HEK293 (cell line): ENCODE results near the gene SVOP.

Experiments
- CTCF ChIA-PET: fragments of 350-600 bp; formaldehyde crosslinking; extraction: SDS; loops from one replicate; lab custom pipeline; 2021; ENCODE audit warnings: antibody characterized with exemption; lab: Yijun Ruan, JAX
- POLR2A ChIA-PET: fragments of 300-600 bp; formaldehyde crosslinking; extraction: SDS; loops from one replicate; lab custom pipeline; 2020; ENCODE audit warnings: antibody characterized with exemption, inconsistent platforms; lab: Yijun Ruan, JAX
- H3K27ac ChIP-seq: fragments of 200-500 bp; sonication (Bioruptor generic); 2 replicates; pipeline ENCODE4 v1.5.1; 2014; ENCODE audit warnings: low read depth, low read length, control low read depth, inconsistent platforms; ENCODE audit errors: extremely low read depth
- H3K36me3 ChIP-seq, 2 experiments: fragments of 200-500 bp in 1 of 2; sonication (Bioruptor generic) in 1 of 2; 1 replicate in 1 of 2; 2 replicates in 1 of 2; pipeline ENCODE4 v1.5.1; 2014 to 2017; ENCODE audit warnings: inconsistent platforms in 2 of 2, low read length in 2 of 2; ENCODE audit not compliant: control insufficient read depth in 2 of 2, insufficient read depth in 1 of 2
- H3K4me1 ChIP-seq: fragments of 200-500 bp; sonication (Bioruptor generic); 2 replicates; pipeline ENCODE4 v1.5.1; 2014; ENCODE audit warnings: mild to moderate bottlenecking, low read length, inconsistent platforms; ENCODE audit not compliant: control insufficient read depth, insufficient read depth
- H3K4me3 ChIP-seq: 2 replicates; pipeline ENCODE4 v1.5.1; 2011; ENCODE audit warnings: low read depth, mild to moderate bottlenecking, control low read depth, low read length, moderate library complexity
- H3K9me3 ChIP-seq: fragments of 200-500 bp; sonication (Bioruptor generic); 2 replicates; pipeline ENCODE4 v1.5.1; 2014; ENCODE audit warnings: low read depth, low read length, inconsistent platforms; ENCODE audit not compliant: control insufficient read depth, insufficient read depth
- BCL11B ChIP-seq: fragments of 450-650 bp; formaldehyde crosslinking; IDR thresholded peaks from 2 replicates; pipeline ENCODE4 v1.5.1; 2016; ENCODE audit warnings: low read depth, missing biosample characterization, missing genetic modification characterization
- HIC1 ChIP-seq: fragments of 450-650 bp; formaldehyde crosslinking; IDR thresholded peaks from 2 replicates; pipeline ENCODE4 v1.5.1; 2016; ENCODE audit warnings: missing biosample characterization, missing genetic modification characterization
- HOXC10 ChIP-seq: sonication (generic); formaldehyde crosslinking; IDR thresholded peaks from 2 replicates; pipeline ENCODE4 v1.8.1; 2023; ENCODE audit warnings: mild to moderate bottlenecking, missing genetic modification reagents
- MYNN ChIP-seq: fragments of 450-650 bp; formaldehyde crosslinking; IDR thresholded peaks from 2 replicates; pipeline ENCODE4 v1.5.1; 2016; ENCODE audit warnings: missing biosample characterization, missing genetic modification characterization, borderline replicate concordance
- TRIM28 ChIP-seq: IDR thresholded peaks from 2 replicates; pipeline ENCODE4 v1.6.1; 2011; ENCODE audit warnings: low read length, control low read depth, borderline replicate concordance
- ZBTB20 ChIP-seq: fragments of 450-650 bp; formaldehyde crosslinking; IDR thresholded peaks from 2 replicates; pipeline ENCODE4 v1.5.1; 2016; ENCODE audit warnings: missing biosample characterization, missing genetic modification characterization
- ZEB2 ChIP-seq: fragments of 450-650 bp; formaldehyde crosslinking; IDR thresholded peaks from 2 replicates; pipeline ENCODE4 v1.5.1; 2016; ENCODE audit warnings: missing biosample characterization, missing genetic modification characterization
- ZNF112 ChIP-seq: fragments of 450-650 bp; formaldehyde crosslinking; IDR thresholded peaks from 2 replicates; pipeline ENCODE4 v1.5.0; 2017; ENCODE audit warnings: missing biosample characterization, missing genetic modification characterization
- ZNF114 ChIP-seq: fragments of 450-650 bp; formaldehyde crosslinking; IDR thresholded peaks from 2 replicates; pipeline ENCODE4 v1.5.0; 2017; ENCODE audit warnings: missing biosample characterization, missing genetic modification characterization
- ZNF157 ChIP-seq: fragments of 450-650 bp; formaldehyde crosslinking; IDR thresholded peaks from 2 replicates; pipeline ENCODE4 v1.5.1; 2016; ENCODE audit warnings: missing biosample characterization, missing genetic modification characterization
- ZNF169 ChIP-seq: fragments of 450-650 bp; formaldehyde crosslinking; IDR thresholded peaks from 2 replicates; pipeline ENCODE4 v1.5.1; 2016; ENCODE audit warnings: missing biosample characterization, missing genetic modification characterization
- ZNF19 ChIP-seq: fragments of 450-650 bp; formaldehyde crosslinking; IDR thresholded peaks from 2 replicates; pipeline ENCODE4; 2016; ENCODE audit warnings: missing biosample characterization, missing genetic modification characterization, low read depth
- ZNF214 ChIP-seq: fragments of 450-650 bp; formaldehyde crosslinking; IDR thresholded peaks from 2 replicates; pipeline ENCODE4 v1.5.1; 2017; ENCODE audit warnings: missing biosample characterization, mild to moderate bottlenecking, missing genetic modification characterization, borderline replicate concordance
- ZNF311 ChIP-seq: fragments of 450-650 bp; formaldehyde crosslinking; IDR thresholded peaks from 2 replicates; pipeline ENCODE4 v1.5.1; 2017; ENCODE audit warnings: missing biosample characterization, missing genetic modification characterization, borderline replicate concordance
- ZNF391 ChIP-seq: fragments of 450-650 bp; formaldehyde crosslinking; IDR thresholded peaks from 2 replicates; pipeline ENCODE4 v1.5.1; 2016; ENCODE audit warnings: low read depth, missing biosample characterization, missing genetic modification characterization, borderline replicate concordance
- ZNF513 ChIP-seq: fragments of 450-650 bp; IDR thresholded peaks from 2 replicates; pipeline ENCODE4 v1.5.1; 2018; ENCODE audit warnings: missing biosample characterization, missing genetic modification characterization
- ZNF521 ChIP-seq: fragments of 450-650 bp; formaldehyde crosslinking; IDR thresholded peaks from 2 replicates; pipeline ENCODE4 v1.5.1; 2017; ENCODE audit warnings: missing biosample characterization, mild to moderate bottlenecking, missing genetic modification characterization
- ZNF548 ChIP-seq: fragments of 450-650 bp; formaldehyde crosslinking; IDR thresholded peaks from 2 replicates; pipeline ENCODE4 v1.5.1; 2016; ENCODE audit warnings: missing biosample characterization, missing genetic modification characterization
- ZNF777 ChIP-seq: fragments of 450-650 bp; formaldehyde crosslinking; IDR thresholded peaks from 2 replicates; pipeline ENCODE4 v1.5.1; 2017; ENCODE audit warnings: missing biosample characterization, missing genetic modification characterization, borderline replicate concordance
- TF ChIP-seq, protein P1 (sequence below): fragments of 450-650 bp; formaldehyde crosslinking; IDR thresholded peaks from 2 replicates; pipeline ENCODE4 v1.5.1; 2016; ENCODE audit warnings: missing biosample characterization, missing genetic modification characterization
- TF ChIP-seq, protein P2 (sequence below): fragments of 450-650 bp; formaldehyde crosslinking; IDR thresholded peaks from 2 replicates; pipeline ENCODE4 v1.5.1; 2016; ENCODE audit warnings: missing biosample characterization, missing genetic modification characterization
- TF ChIP-seq, protein P3 (sequence below): fragments of 450-650 bp; formaldehyde crosslinking; conservative IDR thresholded peaks from 2 replicates; pipeline ENCODE4 v1.5.1; 2016; ENCODE audit warnings: low read depth, missing biosample characterization, missing genetic modification characterization

Gene SVOP

GRCh38 chr12:108981835-108982234, 39.0 kb downstream of the SVOP start:
- no peaks in the 10 kb centered on the region for H3K4me1 ChIP-seq
- TF ChIP-seq ZNF311 (peak; percentile 85), HIC1 (peak; percentile 15; the same call in 1 of the 2 replicates), ZEB2 (tag by site-specific recombination) (no peak), ZNF114 (tag by site-specific recombination) (peak; percentile 92; the same call in 1 of the 2 replicates), TRIM28 (no peak), ZBTB20 (tag by site-specific recombination) (no peak), ZNF112 (tag by site-specific recombination) (peak; percentile 12; the same call in 1 of the 2 replicates), ZNF169 (tag by site-specific recombination) (0 out of 2 replicates have a peak, but pooled peaks have one; percentile 24), ZNF777 (tag by site-specific recombination) (0 out of 2 replicates have a peak, but pooled peaks have one; percentile 51), ZNF513 (tag by site-specific recombination) (peak; percentile 99), ZNF548 (tag by site-specific recombination) (peak; percentile 39; the same call in 1 of the 2 replicates), ZNF521 (0 out of 2 replicates have a peak, but pooled peaks have one; percentile 78), MYNN (tag by site-specific recombination) (peak; percentile 7; the same call in 1 of the 2 replicates)
- H3K36me3 ChIP-seq, result no peaks in the 10 kb centered on the region
- no peak overlapping the region for H3K27ac ChIP-seq
- POLR2A ChIA-PET, result no interaction called here
- CTCF ChIA-PET, result no interaction called here
- no peak overlapping the region for H3K4me3 ChIP-seq
- no peaks in the 10 kb centered on the region for H3K9me3 ChIP-seq

- ChIA-PET CTCF (interaction anchor here (1.0 kb wide), 1 partner anchor 131 kb away, joined by 4 read pairs; no protein-coding TSS in a partner anchor), POLR2A (no interaction called here)
- Histone ChIP-seq H3K36me3 (no peaks in the 10 kb centered on the region), H3K4me3 (no peak overlapping the region), H3K9me3 (no peaks in the 10 kb centered on the region), H3K27ac (no peak overlapping the region), H3K4me1 (no peaks in the 10 kb centered on the region)
- TF ChIP-seq, protein P1, sequence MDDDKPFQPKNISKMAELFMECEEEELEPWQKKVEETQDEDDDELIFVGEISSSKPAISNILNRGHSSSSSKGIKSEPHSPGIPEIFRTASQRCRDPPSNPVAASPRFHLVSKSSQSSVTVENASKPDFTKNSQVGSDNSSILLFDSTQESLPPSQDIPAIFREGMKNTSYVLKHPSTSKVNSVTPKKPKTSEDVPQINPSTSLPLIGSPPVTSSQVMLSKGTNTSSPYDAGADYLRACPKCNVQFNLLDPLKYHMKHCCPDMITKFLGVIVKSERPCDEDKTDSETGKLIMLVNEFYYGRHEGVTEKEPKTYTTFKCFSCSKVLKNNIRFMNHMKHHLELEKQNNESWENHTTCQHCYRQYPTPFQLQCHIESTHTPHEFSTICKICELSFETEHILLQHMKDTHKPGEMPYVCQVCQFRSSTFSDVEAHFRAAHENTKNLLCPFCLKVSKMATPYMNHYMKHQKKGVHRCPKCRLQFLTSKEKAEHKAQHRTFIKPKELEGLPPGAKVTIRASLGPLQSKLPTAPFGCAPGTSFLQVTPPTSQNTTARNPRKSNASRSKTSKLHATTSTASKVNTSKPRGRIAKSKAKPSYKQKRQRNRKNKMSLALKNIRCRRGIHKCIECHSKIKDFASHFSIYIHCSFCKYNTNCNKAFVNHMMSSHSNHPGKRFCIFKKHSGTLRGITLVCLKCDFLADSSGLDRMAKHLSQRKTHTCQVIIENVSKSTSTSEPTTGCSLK (tag by site-specific recombination), result no peak
- no peak for TF ChIP-seq ZNF157 (tag by site-specific recombination)
- no peak for TF ChIP-seq ZNF391 (tag by site-specific recombination)
- no peak for TF ChIP-seq ZNF19
- no peak for TF ChIP-seq BCL11B (tag by site-specific recombination)
- no peak for TF ChIP-seq ZNF214 (tag by site-specific recombination)
- no peak for TF ChIP-seq HOXC10 (CRISPR knock-in tag)
- TF ChIP-seq, protein P2, sequence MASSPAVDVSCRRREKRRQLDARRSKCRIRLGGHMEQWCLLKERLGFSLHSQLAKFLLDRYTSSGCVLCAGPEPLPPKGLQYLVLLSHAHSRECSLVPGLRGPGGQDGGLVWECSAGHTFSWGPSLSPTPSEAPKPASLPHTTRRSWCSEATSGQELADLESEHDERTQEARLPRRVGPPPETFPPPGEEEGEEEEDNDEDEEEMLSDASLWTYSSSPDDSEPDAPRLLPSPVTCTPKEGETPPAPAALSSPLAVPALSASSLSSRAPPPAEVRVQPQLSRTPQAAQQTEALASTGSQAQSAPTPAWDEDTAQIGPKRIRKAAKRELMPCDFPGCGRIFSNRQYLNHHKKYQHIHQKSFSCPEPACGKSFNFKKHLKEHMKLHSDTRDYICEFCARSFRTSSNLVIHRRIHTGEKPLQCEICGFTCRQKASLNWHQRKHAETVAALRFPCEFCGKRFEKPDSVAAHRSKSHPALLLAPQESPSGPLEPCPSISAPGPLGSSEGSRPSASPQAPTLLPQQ (tag by site-specific recombination), result no peak
- TF ChIP-seq, protein P3, sequence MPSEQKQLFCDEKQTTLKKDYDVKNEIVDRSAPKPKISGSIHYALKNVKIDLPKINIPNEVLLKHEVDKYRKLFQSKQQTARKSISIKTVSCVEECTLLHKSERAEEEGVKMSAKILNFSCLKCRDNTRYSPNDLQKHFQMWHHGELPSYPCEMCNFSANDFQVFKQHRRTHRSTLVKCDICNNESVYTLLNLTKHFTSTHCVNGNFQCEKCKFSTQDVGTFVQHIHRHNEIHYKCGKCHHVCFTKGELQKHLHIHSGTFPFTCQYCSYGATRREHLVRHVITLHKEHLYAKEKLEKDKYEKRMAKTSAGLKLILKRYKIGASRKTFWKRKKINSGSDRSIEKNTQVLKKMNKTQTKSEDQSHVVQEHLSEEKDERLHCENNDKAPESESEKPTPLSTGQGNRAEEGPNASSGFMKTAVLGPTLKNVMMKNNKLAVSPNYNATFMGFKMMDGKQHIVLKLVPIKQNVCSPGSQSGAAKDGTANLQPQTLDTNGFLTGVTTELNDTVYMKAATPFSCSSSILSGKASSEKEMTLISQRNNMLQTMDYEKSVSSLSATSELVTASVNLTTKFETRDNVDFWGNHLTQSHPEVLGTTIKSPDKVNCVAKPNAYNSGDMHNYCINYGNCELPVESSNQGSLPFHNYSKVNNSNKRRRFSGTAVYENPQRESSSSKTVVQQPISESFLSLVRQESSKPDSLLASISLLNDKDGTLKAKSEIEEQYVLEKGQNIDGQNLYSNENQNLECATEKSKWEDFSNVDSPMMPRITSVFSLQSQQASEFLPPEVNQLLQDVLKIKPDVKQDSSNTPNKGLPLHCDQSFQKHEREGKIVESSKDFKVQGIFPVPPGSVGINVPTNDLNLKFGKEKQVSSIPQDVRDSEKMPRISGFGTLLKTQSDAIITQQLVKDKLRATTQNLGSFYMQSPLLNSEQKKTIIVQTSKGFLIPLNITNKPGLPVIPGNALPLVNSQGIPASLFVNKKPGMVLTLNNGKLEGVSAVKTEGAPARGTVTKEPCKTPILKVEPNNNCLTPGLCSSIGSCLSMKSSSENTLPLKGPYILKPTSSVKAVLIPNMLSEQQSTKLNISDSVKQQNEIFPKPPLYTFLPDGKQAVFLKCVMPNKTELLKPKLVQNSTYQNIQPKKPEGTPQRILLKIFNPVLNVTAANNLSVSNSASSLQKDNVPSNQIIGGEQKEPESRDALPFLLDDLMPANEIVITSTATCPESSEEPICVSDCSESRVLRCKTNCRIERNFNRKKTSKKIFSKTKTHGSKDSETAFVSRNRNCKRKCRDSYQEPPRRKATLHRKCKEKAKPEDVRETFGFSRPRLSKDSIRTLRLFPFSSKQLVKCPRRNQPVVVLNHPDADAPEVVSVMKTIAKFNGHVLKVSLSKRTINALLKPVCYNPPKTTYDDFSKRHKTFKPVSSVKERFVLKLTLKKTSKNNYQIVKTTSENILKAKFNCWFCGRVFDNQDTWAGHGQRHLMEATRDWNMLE (tag by site-specific recombination), result no peak
These were observed 39.8 kb downstream of the SVOP start for GRCh38 chr12:108980831-108981618.
